Neural progenitor cell (in vitro differentiated cells): ENCODE measurements around the gene OR4D9. TPM values are rescaled to one million over a fixed set of nuclear protein-coding genes. Genes with fewer than 3 reads are reported as not detected.
"Not testable (repeated sequence)": the region's sequence is repeated elsewhere in the genome, so short reads cannot be mapped to it uniquely, and the experiment has no call there.

Experiments used
- DNase-seq: peaks from one replicate; pipeline ENCODE4 v3.0.0-alpha.2; 2016; ENCODE audit warnings: low spot score
- H2AFZ ChIP-seq: fragments of 200-600 bp; sonication (generic); replicated peaks from 2 replicates; pipeline ENCODE4 v1.6.1; 2016; ENCODE audit warnings: antibody characterized with exemption
- H3F3A ChIP-seq: fragments of 200-600 bp; sonication (generic); 2 replicates; pipeline ENCODE4 v1.6.1; 2016; ENCODE audit warnings: antibody characterized with exemption, low read depth
- H3K27ac ChIP-seq: fragments of 200-600 bp; sonication (generic); 2 replicates; pipeline ENCODE4 v1.5.1; 2016; ENCODE audit warnings: mild to moderate bottlenecking
- H3K27me3 ChIP-seq: fragments of 200-600 bp; sonication (generic); 2 replicates; pipeline ENCODE4 v1.6.1; 2016; ENCODE audit warnings: mild to moderate bottlenecking, moderate library complexity
- H3K36me3 ChIP-seq: fragments of 200-600 bp; sonication (generic); 2 replicates; pipeline ENCODE4 v1.5.1; 2016
- H3K4me1 ChIP-seq: fragments of 200-600 bp; sonication (generic); 2 replicates; pipeline ENCODE4 v1.6.1; 2016; ENCODE audit warnings: mixed run types
- H3K4me2 ChIP-seq: fragments of 200-600 bp; sonication (generic); 2 replicates; pipeline ENCODE4 v1.6.1; 2016
- H3K4me3 ChIP-seq: fragments of 200-600 bp; sonication (generic); 2 replicates; pipeline ENCODE4 v1.5.1; 2016
- H3K79me2 ChIP-seq: fragments of 200-600 bp; sonication (generic); 2 replicates; pipeline ENCODE4 v1.6.1; 2016; ENCODE audit warnings: low read depth
- H3K9ac ChIP-seq: fragments of 200-600 bp; sonication (generic); 2 replicates; pipeline ENCODE4 v1.6.1; 2016
- H3K9me3 ChIP-seq: fragments of 200-600 bp; sonication (generic); 2 replicates; pipeline ENCODE4 v1.5.1; 2016; ENCODE audit warnings: low read depth
- H4K20me1 ChIP-seq: fragments of 200-600 bp; sonication (generic); 2 replicates; pipeline ENCODE4 v1.6.1; 2016; ENCODE audit warnings: low read depth
- H3K27ac Mint-ChIP-seq: 3 replicates; pipeline ENCODE4 v1.8.0; 2021; ENCODE audit warnings: mixed read lengths
- H3K27me3 Mint-ChIP-seq: 2 replicates; pipeline ENCODE4 v1.8.0; 2022; ENCODE audit warnings: low read depth, mild to moderate bottlenecking, inconsistent platforms, moderate library complexity, mixed read lengths; ENCODE audit not compliant: insufficient read depth
- H3K36me3 Mint-ChIP-seq: 3 replicates; pipeline ENCODE4 v1.8.0; 2021; ENCODE audit warnings: mixed read lengths
- H3K4me1 Mint-ChIP-seq: 3 replicates; pipeline ENCODE4 v1.8.0; 2021; ENCODE audit warnings: mixed read lengths
- H3K4me3 Mint-ChIP-seq: 3 replicates; pipeline ENCODE4 v1.8.0; 2021; ENCODE audit warnings: mild to moderate bottlenecking, moderate library complexity, mixed read lengths
- H3K9me3 Mint-ChIP-seq: 3 replicates; pipeline ENCODE4 v1.8.0; 2020; ENCODE audit warnings: mixed read lengths
- CTCF ChIP-seq: fragments of 200-600 bp; sonication (generic); IDR thresholded peaks from 2 replicates; pipeline ENCODE4 v1.5.1; 2017; ENCODE audit warnings: antibody characterized with exemption, mild to moderate bottlenecking
- EZH2 ChIP-seq: fragments of 200-600 bp; sonication (generic); IDR thresholded peaks from 2 replicates; pipeline ENCODE4 v1.6.1; 2017; ENCODE audit warnings: antibody characterized with exemption, mild to moderate bottlenecking, moderate library complexity
- EZH2phosphoT487 ChIP-seq: fragments of 200-600 bp; sonication (generic); IDR thresholded peaks from 2 replicates; pipeline ENCODE4 v1.6.1; 2017; ENCODE audit warnings: antibody characterized with exemption
- total RNA-seq: library from RNA; depleted of rRNA; stranded (reverse); fragments of >200 nt; gene quantifications from 2 replicates; pipeline ENCODE4 v1.2.3, GENCODE V29; 2015; ENCODE audit warnings: low replicate concordance

Gene OR4D9
- total RNA-seq, 1 donor from 2014 or later, result not detected

GRCh38 chr11:59545179-59546020 is 34.1 kb downstream of the OR4D9 start:
- H3K9ac ChIP-seq, result no peak overlapping the region
- H3K9me3 ChIP-seq, result no peaks in the 10 kb centered on the region
- H3F3A ChIP-seq, result peaks cover 28% of the 10 kb centered on the region
- H3K27me3 Mint-ChIP-seq, result peaks cover 5% of the 10 kb centered on the region
- no peaks in the 10 kb centered on the region for H3K79me2 ChIP-seq
- no peak overlapping the region for H3K27ac ChIP-seq
- H3K36me3 ChIP-seq, result no peaks in the 10 kb centered on the region
- H3K4me3 ChIP-seq, result no peak overlapping the region
- H3K4me1 ChIP-seq, result peaks cover 19% of the 10 kb centered on the region
- no peaks in the 10 kb centered on the region for H4K20me1 ChIP-seq
- no peak for DNase-seq
- H3K4me3 Mint-ChIP-seq, result no peak overlapping the region
- TF ChIP-seq EZH2phosphoT487, result no peak
- no peak for TF ChIP-seq CTCF
- TF ChIP-seq EZH2, result no peak
- H3K36me3 Mint-ChIP-seq, result no peaks in the 10 kb centered on the region
- no peaks in the 10 kb centered on the region for H3K27me3 ChIP-seq
- no peak overlapping the region for H2AFZ ChIP-seq
- H3K4me1 Mint-ChIP-seq, result peaks cover 16% of the 10 kb centered on the region
- H3K27ac Mint-ChIP-seq, result no peak overlapping the region
- peaks cover under 1% of the 10 kb centered on the region for H3K9me3 Mint-ChIP-seq
- H3K4me2 ChIP-seq, result no peak overlapping the region

GRCh38 chr11:59547605-59548308 is 36.4 kb downstream of the OR4D9 start:
- peak; percentile 27 for DNase-seq
- Histone ChIP-seq H3K4me1 (peaks cover 20% of the 10 kb centered on the region), H3K4me2 (peak overlapping the region; percentile 79), H3F3A (peaks cover 50% of the 10 kb centered on the region)
- not testable (repeated sequence) for H3K9ac ChIP-seq, H3K27me3 ChIP-seq, H3K27ac ChIP-seq, H3K4me3 ChIP-seq, H3K9me3 ChIP-seq, H3K36me3 Mint-ChIP-seq, H3K36me3 ChIP-seq, H3K79me2 ChIP-seq, H3K27ac Mint-ChIP-seq, H2AFZ ChIP-seq, H4K20me1 ChIP-seq, H3K4me3 Mint-ChIP-seq
- peaks cover 21% of the 10 kb centered on the region for H3K27me3 Mint-ChIP-seq
- peaks cover 10% of the 10 kb centered on the region for H3K9me3 Mint-ChIP-seq
- H3K4me1 Mint-ChIP-seq, result peaks cover 28% of the 10 kb centered on the region

GRCh38 chr11:59548309-59548656 is 36.9 kb downstream of the OR4D9 start:
- H3K9me3 ChIP-seq, result no peaks in the 10 kb centered on the region
- peaks cover 22% of the 10 kb centered on the region for H3K4me1 ChIP-seq
- Mint-ChIP-seq H3K27me3 (peaks cover 23% of the 10 kb centered on the region), H3K9me3 (peaks cover 10% of the 10 kb centered on the region), H3K4me3 (no peak overlapping the region), H3K27ac (no peak overlapping the region), H3K4me1 (peaks cover 30% of the 10 kb centered on the region), H3K36me3 (peaks cover 4% of the 10 kb centered on the region)
- TF ChIP-seq EZH2phosphoT487, result no peak
- TF ChIP-seq CTCF, result no peak
- no peak for TF ChIP-seq EZH2
- H3K4me3 ChIP-seq, result no peak overlapping the region
- no peaks in the 10 kb centered on the region for H4K20me1 ChIP-seq
- no peak overlapping the region for H3K9ac ChIP-seq
- H3K27ac ChIP-seq, result no peak overlapping the region
- H3F3A ChIP-seq, result peaks cover 54% of the 10 kb centered on the region
- H3K4me2 ChIP-seq, result peak overlapping the region; percentile 79
- H3K79me2 ChIP-seq, result no peaks in the 10 kb centered on the region
- H2AFZ ChIP-seq, result no peak overlapping the region
- no peaks in the 10 kb centered on the region for H3K27me3 ChIP-seq
- H3K36me3 ChIP-seq, result no peaks in the 10 kb centered on the region
- no peak for DNase-seq
